IMR-90 (cell line): ENCODE measurements around the gene MARCHF9.

Experiments used
- BHLHE40 ChIP-seq: fragments of 150-350 bp; IDR thresholded peaks from 2 replicates; pipeline ENCODE4 v1.6.1; 2016; ENCODE audit warnings: mild to moderate bottlenecking, low read depth, low read length
- CEBPB ChIP-seq: IDR thresholded peaks from 2 replicates; pipeline ENCODE4 v1.6.1; 2012; ENCODE audit warnings: low read depth, low read length, improper control_type of control experiment
- CTCF ChIP-seq: conservative IDR thresholded peaks from 2 replicates; pipeline ENCODE4 v1.5.1; 2012; ENCODE audit warnings: mild to moderate bottlenecking, low read depth, low read length, improper control_type of control experiment
- MAZ ChIP-seq: IDR thresholded peaks from 2 replicates; pipeline ENCODE4 v1.6.1; 2012; ENCODE audit warnings: low read depth, mild to moderate bottlenecking, low read length, improper control_type of control experiment, moderate library complexity, borderline replicate concordance
- NFE2L2 ChIP-seq: fragments of 150-350 bp; IDR thresholded peaks from 2 replicates; pipeline ENCODE4 v1.6.1; 2016; ENCODE audit warnings: low read depth, mild to moderate bottlenecking, low read length
- POLR2A ChIP-seq: IDR thresholded peaks from 2 replicates; pipeline ENCODE4 v1.6.1; 2012; ENCODE audit warnings: mild to moderate bottlenecking, low read depth, low read length
- RAD21 ChIP-seq: IDR thresholded peaks from 2 replicates; pipeline ENCODE4 v1.6.1; 2012; ENCODE audit warnings: low read length, improper control_type of control experiment
- RCOR1 ChIP-seq: IDR thresholded peaks from 2 replicates; pipeline ENCODE4 v1.6.1; 2012; ENCODE audit warnings: mild to moderate bottlenecking, low read length, improper control_type of control experiment; ENCODE audit not compliant: insufficient replicate concordance
- RFX5 ChIP-seq: IDR thresholded peaks from 2 replicates; pipeline ENCODE4 v1.8.0; 2012; ENCODE audit warnings: low read depth, mild to moderate bottlenecking, low read length, moderate library complexity

GRCh38 chr12:57781244-57781643, 26.3 kb downstream of the MARCHF9 start:
- TF ChIP-seq CTCF (no peak), MAZ (no peak), RFX5 (no peak), POLR2A (no peak), CEBPB (no peak), RAD21 (no peak), RCOR1 (no peak), NFE2L2 (no peak), BHLHE40 (no peak)
